ENCODE measurements around the gene GABRG3. TPM values are rescaled to one million over a fixed set of nuclear protein-coding genes. Genes with fewer than 3 reads are reported as not detected.

The GABRG3 gene
- total and polyA plus RNA-seq, 2 donors (not counting 3 experiments of a cell fraction or from before 2014, with no cell fraction given): not detected

DNA sequence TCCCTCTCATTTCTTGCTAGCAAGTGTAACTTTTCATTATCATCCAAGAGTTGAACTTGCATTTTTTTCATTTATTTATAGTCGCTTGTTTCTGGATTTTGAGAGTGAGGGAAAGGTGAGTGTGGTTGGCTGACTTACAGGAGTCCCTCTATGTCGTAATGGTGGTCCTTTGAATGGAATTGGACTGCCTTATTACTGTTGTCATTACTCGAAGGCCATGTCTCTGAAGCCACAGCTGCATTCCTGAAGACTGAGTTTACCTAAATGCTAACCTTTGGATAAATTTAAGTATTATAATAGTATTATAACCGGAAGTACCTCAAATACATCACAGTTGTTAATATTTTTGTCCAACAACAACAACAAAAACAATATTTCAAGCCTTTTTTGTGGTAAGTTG lies 488.9 kb downstream of the GABRG3 start:
- dilution Hi-C loops (cut with MboI; ENCODE audit: extremely low pct_ligation_motif_present, low sequenced_read_pairs) (no loop called here), intact Hi-C loops (cut with micrococcal nuclease) (no loop called here)
- H3K4me3 ChIP-seq (replicated peaks in 1 of 3; ENCODE audit: insufficient read depth in 1 of 3, low read depth in 1 of 3, low read length in 3 of 3): no peak overlapping the region
- H2AFZ ChIP-seq (ENCODE audit: low read depth, low read length): no peak overlapping the region
- DNase-seq (ENCODE audit: low read depth, low spot score) (no peak), FAIRE-seq (no peak)
- no peaks in the 10 kb centered on the region for H3K27me3 ChIP-seq (ENCODE audit: control insufficient read depth in 2 of 2, insufficient read depth in 2 of 2, low read length in 2 of 2)
- POLR2A ChIA-PET: no interaction called here
- no peaks in the 10 kb centered on the region for H4K20me1 ChIP-seq (replicated peaks; ENCODE audit: control insufficient read depth, extremely low read depth, insufficient read depth, low read length)
- no peak overlapping the region for H3K27ac ChIP-seq (ENCODE audit: insufficient read depth, low read depth, low read length)
- TF ChIP-seq MYC (IDR thresholded peaks at IDR 0.05; ENCODE audit: low read depth, low read length) (no peak), EZH2 (IDR thresholded peaks at IDR 0.05; ENCODE audit: borderline replicate concordance, low read depth, low read length, severe bottlenecking) (no peak), JUN (IDR thresholded peaks at IDR 0.05; ENCODE audit: borderline replicate concordance, insufficient read depth, insufficient read length, low read depth) (no peak), GATA2 (IDR thresholded peaks at IDR 0.05; ENCODE audit: insufficient read depth, insufficient read length, low read depth, low read length) (no peak), FOS (IDR thresholded peaks at IDR 0.05; ENCODE audit: borderline replicate concordance, insufficient read depth, low read length) (no peak), POLR2AphosphoS5 (IDR thresholded peaks at IDR 0.05; ENCODE audit: insufficient read depth, low read depth, low read length) (no peak)
- TF ChIP-seq, protein P1, sequence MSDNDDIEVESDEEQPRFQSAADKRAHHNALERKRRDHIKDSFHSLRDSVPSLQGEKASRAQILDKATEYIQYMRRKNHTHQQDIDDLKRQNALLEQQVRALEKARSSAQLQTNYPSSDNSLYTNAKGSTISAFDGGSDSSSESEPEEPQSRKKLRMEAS (IDR thresholded peaks at IDR 0.05; ENCODE audit: insufficient read depth, insufficient read length): no peak
- H3K79me2 ChIP-seq (ENCODE audit: control insufficient read depth, insufficient read depth, low read length): no peaks in the 10 kb centered on the region
- CTCF ChIA-PET: no interaction called here
- no TSS peak for BruUV-seq (replicated peaks)
- no peak overlapping the region for H3K4me2 ChIP-seq (ENCODE audit: insufficient read depth, low read length)
- H3K9me3 ChIP-seq (replicated peaks; ENCODE audit: control insufficient read depth, insufficient read depth, low read length): peaks cover 17% of the 10 kb centered on the region
- no peaks in the 10 kb centered on the region for H3K36me3 ChIP-seq (ENCODE audit: control insufficient read depth in 2 of 2, extremely low read depth in 1 of 2, insufficient read depth in 2 of 2, low read length in 2 of 2)
- H3K9me1 ChIP-seq (replicated peaks; ENCODE audit: control insufficient read depth, extremely low read depth, insufficient read depth, low read length): no peaks in the 10 kb centered on the region
- no peak overlapping the region for H3K9ac ChIP-seq (replicated peaks; ENCODE audit: extremely low read depth, insufficient read depth, low read length)
- H3K4me1 ChIP-seq (ENCODE audit: control insufficient read depth, extremely low read depth, insufficient read depth, low read length): no peaks in the 10 kb centered on the region

GRCh38 chr15:27461181-27461580 lies 490.2 kb downstream of the GABRG3 start:
- Histone ChIP-seq H2AFZ (ENCODE audit: low read depth, low read length) (no peak overlapping the region), H3K79me2 (ENCODE audit: control insufficient read depth, insufficient read depth, low read length) (no peaks in the 10 kb centered on the region), H3K4me2 (ENCODE audit: insufficient read depth, low read length) (no peak overlapping the region), H3K9me1 (replicated peaks; ENCODE audit: control insufficient read depth, extremely low read depth, insufficient read depth, low read length) (no peaks in the 10 kb centered on the region), H3K4me3 (replicated peaks in 1 of 3; ENCODE audit: insufficient read depth in 1 of 3, low read depth in 1 of 3, low read length in 3 of 3) (no peak overlapping the region), H3K9ac (replicated peaks; ENCODE audit: extremely low read depth, insufficient read depth, low read length) (no peak overlapping the region), H3K27ac (ENCODE audit: insufficient read depth, low read depth, low read length) (no peak overlapping the region), H3K9me3 (replicated peaks; ENCODE audit: control insufficient read depth, insufficient read depth, low read length) (peaks cover 14% of the 10 kb centered on the region), H3K4me1 (ENCODE audit: control insufficient read depth, extremely low read depth, insufficient read depth, low read length) (no peaks in the 10 kb centered on the region), H3K36me3 (ENCODE audit: control insufficient read depth in 2 of 2, extremely low read depth in 1 of 2, insufficient read depth in 2 of 2, low read length in 2 of 2) (no peaks in the 10 kb centered on the region), H3K27me3 (ENCODE audit: control insufficient read depth in 2 of 2, insufficient read depth in 2 of 2, low read length in 2 of 2) (no peaks in the 10 kb centered on the region), H4K20me1 (replicated peaks; ENCODE audit: control insufficient read depth, extremely low read depth, insufficient read depth, low read length) (no peaks in the 10 kb centered on the region)
- no TSS peak for BruUV-seq (replicated peaks)
- FAIRE-seq (no peak), DNase-seq (ENCODE audit: low read depth, low spot score) (no peak)
- intact Hi-C loops (cut with micrococcal nuclease): no loop called here
- ChIA-PET POLR2A (no interaction called here), CTCF (no interaction called here)
- dilution Hi-C loops (cut with MboI; ENCODE audit: extremely low pct_ligation_motif_present, low sequenced_read_pairs): no loop called here
- TF ChIP-seq FOS (IDR thresholded peaks at IDR 0.05; ENCODE audit: borderline replicate concordance, insufficient read depth, low read length): no peak
- TF ChIP-seq GATA2 (IDR thresholded peaks at IDR 0.05; ENCODE audit: insufficient read depth, insufficient read length, low read depth, low read length): no peak
- TF ChIP-seq POLR2A (IDR thresholded peaks at IDR 0.05; ENCODE audit: low read depth, low read length): no peak
- no peak for TF ChIP-seq POLR2AphosphoS5 (IDR thresholded peaks at IDR 0.05; ENCODE audit: insufficient read depth, low read depth, low read length)
- TF ChIP-seq CTCF (IDR thresholded peaks at IDR 0.05; ENCODE audit: extremely low read depth in 1 of 2, insufficient read depth in 1 of 2, low read depth in 1 of 2, low read length in 2 of 2): no peak
- TF ChIP-seq MYC (IDR thresholded peaks at IDR 0.05; ENCODE audit: low read depth, low read length): no peak
- TF ChIP-seq JUN (IDR thresholded peaks at IDR 0.05; ENCODE audit: borderline replicate concordance, insufficient read depth, insufficient read length, low read depth): no peak
- TF ChIP-seq, protein P1 (IDR thresholded peaks at IDR 0.05; ENCODE audit: insufficient read depth, insufficient read length): no peak
- TF ChIP-seq EZH2 (IDR thresholded peaks at IDR 0.05; ENCODE audit: borderline replicate concordance, low read depth, low read length, severe bottlenecking): no peak

All from endothelial cell of umbilical vein (primary cell).